ENCODE data around the gene CBFA2T3. TPM values are rescaled to one million over a fixed set of nuclear protein-coding genes. Genes with fewer than 3 reads are reported as not detected.

The CBFA2T3 gene
- polyA plus RNA-seq, 10 donors, result 9.4 to 19.0 (median 16.4) TPM

DNA sequence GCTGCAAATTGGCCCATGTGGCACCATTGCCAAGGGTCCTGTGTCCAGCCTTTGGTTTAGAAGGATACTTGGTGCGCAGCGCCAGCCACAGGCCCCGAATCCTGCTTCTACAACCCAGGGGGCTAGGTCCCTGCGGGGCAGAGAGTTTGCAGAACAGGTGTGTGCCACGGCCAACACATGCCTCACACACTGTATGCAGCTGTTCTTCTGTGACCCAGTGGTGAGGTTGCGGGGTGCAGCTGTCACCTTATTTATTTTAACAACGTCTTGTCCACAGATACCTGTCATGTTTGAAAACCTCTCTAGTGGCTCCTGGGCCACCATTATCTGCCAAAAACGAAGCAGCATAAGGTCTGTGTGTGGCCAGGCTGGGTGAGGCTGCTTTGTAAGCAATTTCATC, 11.6 kb downstream of the CBFA2T3 start:
- DNase-seq, result no peak

- DNase-seq, result no peak
Observed at GRCh38 chr16:88964636-88965035, 12.4 kb downstream of the CBFA2T3 start.

GRCh38 chr16:88963583-88963982, 13.4 kb downstream of the CBFA2T3 start:
- DNase-seq, result no peak

DNA sequence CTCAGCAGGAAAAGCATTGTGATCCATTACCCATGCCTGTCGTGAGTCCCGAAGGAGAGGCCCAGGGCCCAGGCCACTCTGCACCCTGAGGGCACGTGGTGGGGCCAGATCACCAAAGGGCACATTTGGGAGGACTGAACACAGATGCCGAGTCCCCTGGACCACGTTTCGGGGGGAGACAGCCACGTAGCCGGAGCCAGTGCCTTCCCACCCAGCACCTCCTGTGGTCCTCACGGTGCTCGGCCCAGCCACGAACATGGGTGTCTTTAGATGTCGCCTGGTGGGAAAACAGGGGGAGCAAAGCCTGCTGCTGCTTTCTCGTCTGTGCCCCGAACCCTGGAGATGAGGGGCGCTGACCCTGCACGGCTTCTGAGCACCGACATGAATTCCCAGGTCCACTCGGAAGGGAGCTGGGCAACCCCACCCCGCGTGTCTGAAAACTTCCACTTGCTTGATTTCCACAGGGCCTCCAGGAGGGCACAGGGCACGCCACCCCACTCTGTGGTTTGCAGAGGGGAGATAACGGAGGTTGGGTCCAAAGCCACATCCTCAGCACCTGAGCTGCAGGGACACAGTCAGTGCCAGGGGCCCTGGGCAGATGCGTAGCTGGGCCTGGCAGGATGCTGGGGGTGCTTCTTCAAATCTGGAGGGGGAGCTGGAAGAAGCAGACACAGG, 14.4 kb downstream of the CBFA2T3 start:
- no peak for DNase-seq

DNA sequence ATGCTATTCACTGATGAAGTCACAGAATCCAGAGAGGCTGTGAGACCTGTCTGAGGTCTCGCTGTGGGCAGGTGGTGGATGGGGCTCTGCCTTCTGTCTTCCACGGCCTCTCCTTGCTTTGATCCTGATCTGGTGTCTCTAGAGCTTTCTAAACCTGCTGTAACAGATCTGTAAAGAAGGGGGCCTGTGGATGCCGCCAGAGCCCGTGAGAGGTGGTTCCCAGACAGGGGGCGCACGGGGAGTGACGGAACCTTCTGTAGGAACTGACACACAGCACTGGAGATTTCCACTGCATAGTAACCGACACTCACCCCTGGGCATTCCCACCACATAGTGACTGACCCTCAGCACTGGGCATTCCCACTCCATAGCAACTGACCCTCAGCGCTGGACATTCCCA, 16.0 kb downstream of the CBFA2T3 start:
- DNase-seq, result no peak

GRCh38 chr16:88960516-88960915, 16.5 kb downstream of the CBFA2T3 start:
- no peak for DNase-seq

DNA sequence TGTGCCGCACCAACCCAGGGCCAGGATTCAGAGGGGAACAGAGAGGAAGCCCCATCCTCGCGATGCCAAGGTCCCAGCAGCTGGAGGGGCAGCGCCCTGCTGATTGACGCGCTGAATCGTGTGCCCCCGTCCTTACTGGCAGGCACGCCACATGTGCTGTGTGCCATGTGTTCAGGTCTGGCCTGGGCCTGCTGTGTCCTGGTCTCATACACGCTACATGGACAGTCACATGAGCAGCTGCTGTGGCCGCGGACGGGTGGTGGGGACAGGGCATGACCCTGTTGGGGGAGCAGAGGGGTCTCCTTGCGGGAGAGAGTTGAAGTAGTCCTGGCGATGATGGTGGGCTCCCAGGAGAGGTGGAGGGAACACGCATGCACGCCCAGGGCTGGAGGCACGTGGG, 18.0 kb downstream of the CBFA2T3 start:
- DNase-seq, result no peak

- no peak for DNase-seq
Observed at GRCh38 chr16:88957887-88958577, 19.0 kb downstream of the CBFA2T3 start.

- no peak for DNase-seq
Observed at GRCh38 chr16:88957433-88957767, 19.6 kb downstream of the CBFA2T3 start.

DNA sequence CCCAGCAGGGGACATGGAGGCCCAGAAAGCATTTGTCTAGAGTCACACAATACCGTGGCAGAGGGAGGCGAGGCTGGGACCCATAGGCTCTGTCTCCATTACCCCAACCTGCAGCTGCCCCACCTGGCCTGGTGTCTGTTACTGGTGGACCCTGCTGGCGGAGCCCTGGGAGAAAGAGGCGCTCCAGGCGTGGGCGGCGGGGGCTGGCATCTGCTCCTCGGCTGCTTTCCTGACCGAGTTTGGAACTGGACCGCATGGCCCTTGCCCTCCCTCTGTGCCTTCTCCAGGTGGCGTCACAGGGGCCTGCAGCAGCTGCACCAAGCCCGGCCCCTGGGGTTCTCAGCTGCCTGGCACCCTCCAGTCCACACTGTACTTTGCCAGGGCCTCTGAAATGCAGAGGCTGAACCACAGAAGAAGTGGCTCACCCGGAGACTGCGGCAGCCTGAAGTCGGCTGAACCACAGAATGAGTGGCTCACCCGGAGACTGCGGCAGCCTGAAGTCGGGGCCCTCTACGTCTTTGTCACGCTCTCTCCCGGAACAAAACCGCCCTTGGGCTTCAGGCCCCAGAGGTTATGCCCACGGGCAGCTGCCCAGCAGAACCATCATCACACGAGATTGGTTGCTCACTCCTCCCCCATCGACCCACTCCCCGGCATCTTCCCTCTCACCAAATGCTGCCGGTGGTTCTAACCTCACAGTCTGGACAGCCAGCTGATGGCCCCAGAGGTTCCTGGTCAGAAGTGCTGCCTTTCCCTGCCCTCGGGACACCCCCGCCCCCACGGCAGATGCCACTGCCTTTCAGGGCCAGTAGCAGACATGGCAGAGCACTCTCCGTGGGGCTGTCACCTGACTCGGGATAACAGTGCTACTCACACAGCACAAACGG, 20.2 kb downstream of the CBFA2T3 start:
- no peak for DNase-seq

DNA sequence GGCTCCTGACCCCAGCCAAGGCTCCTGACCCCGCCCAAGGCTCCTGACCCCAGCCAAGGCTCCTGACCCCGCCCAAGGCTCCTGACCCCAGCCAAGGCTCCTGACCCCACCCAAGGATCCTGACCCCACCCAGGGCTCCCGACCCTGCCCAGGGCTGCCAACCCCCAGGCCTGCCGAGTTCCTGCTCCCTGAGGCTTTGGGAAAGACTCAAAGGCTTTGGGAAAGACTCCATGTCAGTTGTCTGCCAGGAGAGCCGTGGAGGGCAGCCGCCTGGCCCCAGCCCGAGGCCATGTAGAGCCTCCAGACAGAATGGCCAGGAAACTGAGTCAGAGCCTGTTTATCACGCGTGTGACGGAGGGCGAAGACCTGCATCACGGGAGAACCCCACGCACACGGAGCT, 21.1 kb downstream of the CBFA2T3 start:
- no peak for DNase-seq

- DNase-seq, result no peak
Observed at GRCh38 chr16:88953003-88953690, 23.9 kb downstream of the CBFA2T3 start.

DNA sequence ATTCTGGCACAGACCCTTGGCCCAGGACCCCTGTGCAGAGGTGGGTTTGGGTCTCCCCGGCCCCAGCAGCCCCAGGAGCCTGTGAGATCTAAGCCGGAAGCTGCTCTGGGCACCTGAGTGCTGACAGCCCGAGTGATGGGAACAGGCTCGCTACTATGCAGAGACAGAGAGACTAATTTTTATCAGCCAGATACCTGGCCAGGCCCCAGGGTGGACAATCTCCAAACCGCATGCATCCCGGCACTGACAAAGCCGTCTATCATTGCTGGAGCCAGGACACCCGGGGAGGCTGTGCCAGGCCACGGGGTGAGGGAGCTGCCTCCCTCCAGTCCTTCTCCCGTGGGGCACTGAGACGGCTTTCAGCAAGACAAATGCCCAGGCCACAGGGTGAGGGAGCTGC, 25.0 kb downstream of the CBFA2T3 start:
- no peak for DNase-seq

GRCh38 chr16:88951501-88951900, 25.5 kb downstream of the CBFA2T3 start:
- no peak for DNase-seq

DNA sequence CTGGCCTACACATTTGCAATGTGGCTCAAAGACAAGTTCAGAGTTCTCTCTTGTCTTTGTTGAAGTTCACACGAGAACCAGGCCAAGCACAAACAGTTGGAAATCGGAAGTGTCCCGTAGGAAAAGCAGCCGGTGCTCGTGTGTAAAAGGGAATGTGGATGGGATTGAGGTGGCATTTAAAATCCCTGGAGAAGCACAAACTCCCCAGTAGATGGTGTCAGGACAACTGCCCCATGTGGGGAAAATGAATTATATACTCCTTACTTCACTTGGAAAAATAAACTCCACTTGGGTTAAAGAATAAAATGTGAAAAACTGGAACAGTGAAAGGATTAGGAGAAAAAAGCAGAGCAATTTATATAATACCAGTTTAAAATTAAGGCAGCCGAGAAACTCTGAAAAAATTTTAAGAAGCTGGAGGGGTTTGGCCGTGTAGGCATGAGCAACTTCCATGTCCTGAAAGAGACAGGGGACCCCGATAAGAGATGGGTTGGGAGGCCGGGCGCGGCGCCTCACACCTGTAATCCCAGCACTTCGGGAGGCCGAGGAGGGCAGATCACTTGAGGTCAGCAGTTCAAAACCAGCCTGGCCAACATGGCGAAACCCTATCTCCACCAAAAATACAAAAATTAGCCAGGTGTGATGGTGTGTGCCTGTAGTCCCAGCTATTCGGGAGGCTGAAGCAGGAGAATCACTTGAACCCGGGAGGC, 28.1 kb downstream of the CBFA2T3 start:
- no peak for DNase-seq

- DNase-seq, result no peak
Observed at GRCh38 chr16:88945473-88945872, 31.5 kb downstream of the CBFA2T3 start.

- DNase-seq, result no peak
Observed at GRCh38 chr16:88943741-88944140, 33.3 kb downstream of the CBFA2T3 start.

GRCh38 chr16:88943131-88943664, 33.8 kb downstream of the CBFA2T3 start:
- DNase-seq, result no peak

GRCh38 chr16:88941913-88942909, 34.8 kb downstream of the CBFA2T3 start:
- DNase-seq, result peak in 2 of 3 donors; percentile 60 to 78
